H9 (cell line): ENCODE measurements around the gene LOC128125822.
A peak's percentile ranks its signal among the peaks of the same experiment; 100 is the strongest.

Experiments used
- DNase-seq: peaks from one replicate; pipeline ENCODE4 v3.0.0-alpha.2; 2017
- H2AFZ ChIP-seq: one replicate; pipeline ENCODE4 v1.6.1; 2013; ENCODE audit warnings: mild to moderate bottlenecking, low read length, control low read depth, moderate library complexity
- H2AK5ac ChIP-seq: 2 replicates; pipeline ENCODE4 v1.6.1; 2013; ENCODE audit warnings: low read length, control low read depth, mixed read lengths; ENCODE audit not compliant: insufficient read length
- H2BK120ac ChIP-seq: one replicate; pipeline ENCODE4 v1.6.1; 2013; ENCODE audit warnings: low read depth, mild to moderate bottlenecking, low read length, control low read depth, inconsistent platforms; ENCODE audit not compliant: poor library complexity, severe bottlenecking
- H2BK12ac ChIP-seq: 2 replicates; pipeline ENCODE4 v1.6.1; 2013; ENCODE audit warnings: low read length, control low read depth, mixed read lengths, low read depth; ENCODE audit not compliant: insufficient read length
- H2BK15ac ChIP-seq: 2 replicates; pipeline ENCODE4 v1.6.1; 2013; ENCODE audit warnings: low read depth, low read length, control low read depth
- H2BK20ac ChIP-seq: one replicate; pipeline ENCODE4 v1.6.1; 2013; ENCODE audit warnings: low read depth, mild to moderate bottlenecking, low read length, control low read depth, inconsistent platforms; ENCODE audit not compliant: poor library complexity, severe bottlenecking
- H2BK5ac ChIP-seq: 2 replicates; pipeline ENCODE4 v1.6.1; 2013; ENCODE audit warnings: low read length, control low read depth, mixed read lengths; ENCODE audit not compliant: insufficient read length
- H3K14ac ChIP-seq: 2 replicates; pipeline ENCODE4 v1.6.1; 2013; ENCODE audit warnings: low read length, control low read depth; ENCODE audit not compliant: insufficient read depth
- H3K18ac ChIP-seq: 2 replicates; pipeline ENCODE4 v1.6.1; 2013; ENCODE audit warnings: low read depth, mild to moderate bottlenecking, mixed read lengths, low read length, control low read depth; ENCODE audit not compliant: insufficient read length
- H3K23ac ChIP-seq: 2 replicates; pipeline ENCODE4 v1.6.1; 2013; ENCODE audit warnings: low read length, control low read depth, mixed read lengths, low read depth; ENCODE audit not compliant: insufficient read length
- H3K23me2 ChIP-seq: 2 replicates; pipeline ENCODE4 v1.6.1; 2013; ENCODE audit warnings: low read depth, mild to moderate bottlenecking, mixed read lengths, low read length, control low read depth; ENCODE audit not compliant: insufficient read length, poor library complexity, severe bottlenecking
- H3K27ac ChIP-seq: 2 replicates; pipeline ENCODE4 v1.5.1; 2013; ENCODE audit warnings: low read length, control low read depth, mixed read lengths, low read depth; ENCODE audit not compliant: insufficient read length
- H3K27me3 ChIP-seq: 2 replicates; pipeline ENCODE4 v1.6.1; 2013; ENCODE audit warnings: low read length, control low read depth, inconsistent platforms; ENCODE audit not compliant: insufficient read depth
- H3K4ac ChIP-seq: 2 replicates; pipeline ENCODE4 v1.6.1; 2013; ENCODE audit warnings: low read depth, mild to moderate bottlenecking, control low read depth, inconsistent platforms, low read length, moderate library complexity
- H3K4me1 ChIP-seq: 2 replicates; pipeline ENCODE4 v1.6.1; 2013; ENCODE audit warnings: low read length, control low read depth, inconsistent platforms; ENCODE audit not compliant: insufficient read depth
- H3K4me2 ChIP-seq: 2 replicates; pipeline ENCODE4 v1.6.1; 2013; ENCODE audit warnings: low read length, control low read depth, mixed read lengths; ENCODE audit not compliant: insufficient read length, insufficient read depth
- H3K56ac ChIP-seq: 2 replicates; pipeline ENCODE4 v1.6.1; 2013; ENCODE audit warnings: low read depth, mild to moderate bottlenecking, mixed read lengths, low read length, control low read depth; ENCODE audit not compliant: insufficient read length
- H3K79me1 ChIP-seq: 2 replicates; pipeline ENCODE4 v1.6.1; 2013; ENCODE audit warnings: low read depth, mild to moderate bottlenecking, moderate library complexity, low read length, control low read depth, inconsistent platforms; ENCODE audit not compliant: insufficient read depth, poor library complexity, severe bottlenecking
- H3K79me2 ChIP-seq: 2 replicates; pipeline ENCODE4 v1.6.1; 2013; ENCODE audit warnings: low read length, control low read depth, inconsistent platforms; ENCODE audit not compliant: insufficient read depth
- H3K9ac ChIP-seq: 2 replicates; pipeline ENCODE4 v1.6.1; 2013; ENCODE audit warnings: low read length, control low read depth, mixed read lengths; ENCODE audit not compliant: insufficient read length; ENCODE audit errors: extremely low read depth
- H3K9me3 ChIP-seq: one replicate; pipeline ENCODE4 v1.6.1; 2013; ENCODE audit warnings: low read depth, low read length, inconsistent platforms; ENCODE audit not compliant: control insufficient read depth
- H3T11ph ChIP-seq: one replicate; pipeline ENCODE4 v1.6.1; 2013; ENCODE audit warnings: mild to moderate bottlenecking, low read length, control low read depth, inconsistent platforms
- H4K20me1 ChIP-seq: one replicate; pipeline ENCODE4 v1.6.1; 2013; ENCODE audit not compliant: control insufficient read depth, insufficient read length, insufficient read depth
- H4K5ac ChIP-seq: 2 replicates; pipeline ENCODE4 v1.6.1; 2013; ENCODE audit warnings: low read depth, mild to moderate bottlenecking, mixed read lengths, low read length, control low read depth; ENCODE audit not compliant: insufficient read length
- H4K8ac ChIP-seq: replicated peaks from 2 replicates; pipeline ENCODE4 v1.6.1; 2013; ENCODE audit warnings: low read length, control low read depth, mixed read lengths, low read depth; ENCODE audit not compliant: insufficient read length
- H4K91ac ChIP-seq: 2 replicates; pipeline ENCODE4 v1.6.1; 2013; ENCODE audit warnings: low read depth, mild to moderate bottlenecking, moderate library complexity, mixed read lengths, low read length, control low read depth; ENCODE audit not compliant: insufficient read length
- H3K27ac Mint-ChIP-seq, 3 experiments: 2 replicates in 2 of 3; 3 replicates in 1 of 3; pipeline ENCODE4 v1.8.0; 2020 to 2021; ENCODE audit warnings: mixed read lengths in 3 of 3, mild to moderate bottlenecking in 1 of 3, moderate library complexity in 1 of 3
- H3K27me3 Mint-ChIP-seq: 2 replicates; pipeline ENCODE4 v1.8.0; 2021; ENCODE audit warnings: low read depth, mild to moderate bottlenecking, moderate library complexity, mixed read lengths
- H3K36me3 Mint-ChIP-seq, 3 experiments: 2 replicates in 2 of 3; 3 replicates in 1 of 3; pipeline ENCODE4 v1.8.0; 2020 to 2021; ENCODE audit warnings: low read depth in 3 of 3, mixed read lengths in 3 of 3; ENCODE audit not compliant: insufficient read depth in 1 of 3
- H3K4me1 Mint-ChIP-seq, 2 experiments: 2 replicates each; pipeline ENCODE4 v1.8.0; 2020; ENCODE audit warnings: mixed read lengths in 2 of 2
- H3K4me3 Mint-ChIP-seq, 2 experiments: 2 replicates in 1 of 2; 3 replicates in 1 of 2; pipeline ENCODE4 v1.8.0; 2020 to 2021; ENCODE audit warnings: mild to moderate bottlenecking in 2 of 2, mixed read lengths in 2 of 2, moderate library complexity in 1 of 2
- H3K9me3 Mint-ChIP-seq, 2 experiments: 2 replicates in 1 of 2; 3 replicates in 1 of 2; pipeline ENCODE4 v1.8.0; 2020; ENCODE audit warnings: mild to moderate bottlenecking in 2 of 2, mixed read lengths in 2 of 2, moderate library complexity in 1 of 2
- WGBS: extraction: QIAGEN DNeasy Blood & Tissue Kit; methylation state at CpG from one replicate; pipeline ENCODE4 v1.1.7; 2013; ENCODE audit warnings: missing lambda C conversion rate, low lambda C conversion rate, mixed read lengths; ENCODE audit not compliant: insufficient read length; ENCODE audit errors: extremely low coverage; 5-methylcytosine and 5-hydroxymethylcytosine counted together
- TF ChIP-seq, protein P1 (sequence below): fragments of 200-600 bp; sonication (generic); conservative IDR thresholded peaks from 3 replicates; pipeline ENCODE4 v1.8.0; 2021; ENCODE audit warnings: antibody characterized with exemption, mild to moderate bottlenecking

LOC128125822 gene

DNA sequence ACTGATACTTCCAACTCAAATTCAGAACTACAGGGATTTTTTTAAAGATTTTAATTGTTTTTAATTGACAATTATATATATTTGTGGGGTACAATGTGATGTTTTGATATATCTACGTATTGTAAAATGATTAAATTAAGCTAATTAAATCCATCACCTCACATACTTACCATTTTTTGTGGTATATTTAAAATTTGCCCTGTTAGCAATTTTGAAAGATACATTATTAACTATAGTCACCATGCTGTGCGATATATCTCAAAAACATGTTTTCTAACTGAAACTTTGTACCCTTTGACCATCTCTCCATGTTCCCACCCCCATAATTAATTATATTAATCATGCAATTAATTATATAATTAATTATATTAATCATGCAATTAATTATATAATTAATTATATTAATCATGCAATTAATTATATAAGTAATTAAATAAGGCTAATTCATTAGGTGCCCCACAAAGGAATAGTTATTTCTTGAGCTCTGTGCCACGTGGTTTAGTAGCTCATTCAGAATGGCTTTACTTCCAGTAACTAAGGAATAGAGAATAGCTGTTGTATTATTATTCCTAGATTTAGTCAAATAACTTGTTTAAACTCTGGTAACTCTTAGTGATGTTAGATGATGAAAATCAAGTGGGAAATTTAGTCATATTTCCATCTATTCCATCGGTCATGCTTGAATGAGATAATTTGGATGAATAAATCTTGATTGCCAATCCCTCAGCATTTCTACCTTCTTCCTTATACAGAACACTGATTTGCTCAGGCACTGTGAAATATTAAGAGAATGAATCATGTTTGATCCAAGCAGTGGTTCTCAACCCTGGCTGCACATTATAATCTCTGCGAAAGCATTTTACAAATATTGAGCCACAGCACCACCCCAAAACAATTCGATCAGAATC, 25.1 kb downstream of the LOC128125822 start:
- Histone ChIP-seq H4K5ac (no peak overlapping the region), H2BK5ac (no peak overlapping the region), H3K4me2 (peak overlapping the region; percentile 94), H3K79me2 (no peaks in the 10 kb centered on the region), H2BK20ac (no peak overlapping the region), H4K91ac (no peak overlapping the region), H4K8ac (no peak overlapping the region), H3K4ac (no peak overlapping the region), H2AFZ (peak overlapping the region; percentile 61), H3K9ac (peak overlapping the region; percentile 84), H3K27ac (no peak overlapping the region), H2AK5ac (no peak overlapping the region), H2BK120ac (no peak overlapping the region), H4K20me1 (no peaks in the 10 kb centered on the region), H2BK12ac (no peak overlapping the region), H2BK15ac (no peak overlapping the region), H3K23me2 (peaks cover 6% of the 10 kb centered on the region), H3K56ac (no peak overlapping the region), H3K18ac (no peak overlapping the region), H3K23ac (no peak overlapping the region), H3K9me3 (no peaks in the 10 kb centered on the region), H3K4me1 (no peaks in the 10 kb centered on the region), H3T11ph (no peak overlapping the region), H3K27me3 (no peaks in the 10 kb centered on the region), H3K79me1 (no peaks in the 10 kb centered on the region), H3K14ac (no peak overlapping the region)
- Mint-ChIP-seq H3K27me3 (no peaks in the 10 kb centered on the region), H3K9me3 (no peaks in the 10 kb centered on the region), H3K4me1 (peaks cover 2 to 13% of the 10 kb centered on the region in 2 experiments; a peak in 3 of 4 replicates), H3K4me3 (peak overlapping the region; percentile 80 to 87), H3K27ac (no peak overlapping the region), H3K36me3 (no peaks in the 10 kb centered on the region)
- DNase-seq: no peak
- TF ChIP-seq, protein P1, sequence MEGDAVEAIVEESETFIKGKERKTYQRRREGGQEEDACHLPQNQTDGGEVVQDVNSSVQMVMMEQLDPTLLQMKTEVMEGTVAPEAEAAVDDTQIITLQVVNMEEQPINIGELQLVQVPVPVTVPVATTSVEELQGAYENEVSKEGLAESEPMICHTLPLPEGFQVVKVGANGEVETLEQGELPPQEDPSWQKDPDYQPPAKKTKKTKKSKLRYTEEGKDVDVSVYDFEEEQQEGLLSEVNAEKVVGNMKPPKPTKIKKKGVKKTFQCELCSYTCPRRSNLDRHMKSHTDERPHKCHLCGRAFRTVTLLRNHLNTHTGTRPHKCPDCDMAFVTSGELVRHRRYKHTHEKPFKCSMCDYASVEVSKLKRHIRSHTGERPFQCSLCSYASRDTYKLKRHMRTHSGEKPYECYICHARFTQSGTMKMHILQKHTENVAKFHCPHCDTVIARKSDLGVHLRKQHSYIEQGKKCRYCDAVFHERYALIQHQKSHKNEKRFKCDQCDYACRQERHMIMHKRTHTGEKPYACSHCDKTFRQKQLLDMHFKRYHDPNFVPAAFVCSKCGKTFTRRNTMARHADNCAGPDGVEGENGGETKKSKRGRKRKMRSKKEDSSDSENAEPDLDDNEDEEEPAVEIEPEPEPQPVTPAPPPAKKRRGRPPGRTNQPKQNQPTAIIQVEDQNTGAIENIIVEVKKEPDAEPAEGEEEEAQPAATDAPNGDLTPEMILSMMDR: no peak
- whole genome bisulfite sequencing: no CpG with 5 or more reads among the region's 6 CpGs
